ENCODE data around the gene ANKRD52.

- TF ChIP-seq CTCF (IDR thresholded peaks at IDR 0.05), result no peak
- no peak for TF ChIP-seq POLR2A (IDR thresholded peaks at IDR 0.05)
- TF ChIP-seq POLR2AphosphoS5 (IDR thresholded peaks at IDR 0.05), result no peak
- no peak for TF ChIP-seq EP300 (IDR thresholded peaks at IDR 0.05)
Measured at GRCh38 chr12:56293795-56294194, 35.6 kb upstream of the ANKRD52 start.

Measured in suprapubic skin (tissue), 4 donors.